DMS79 treated with DMSO at 0.1 percent for 48 hours (cell line): Measurements from ENCODE around the gene CHRM2.

Source experiments
- DNase-seq: peaks from one replicate; lab custom pipeline; 2025; lab: John Stamatoyannopoulos, UW

CHRM2 gene

DNA sequence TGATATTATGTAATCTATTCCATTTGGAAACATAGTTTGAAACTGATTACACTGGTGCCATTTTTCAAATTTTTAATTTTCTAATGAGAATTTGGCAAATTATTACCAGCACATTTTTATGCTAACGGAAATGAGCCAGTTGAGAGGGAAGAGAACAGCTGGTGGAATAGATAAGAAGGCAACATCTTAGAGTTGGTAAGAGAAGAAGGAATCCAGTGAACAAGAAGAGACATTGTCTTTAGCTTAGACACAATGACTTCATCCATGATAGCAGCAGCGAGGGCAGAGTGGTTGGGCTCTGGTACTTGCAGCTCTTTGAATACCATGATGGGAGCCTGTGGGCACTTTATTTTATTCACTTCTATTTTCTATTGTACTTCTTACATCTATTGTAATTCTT is 89.6 kb downstream of the CHRM2 start:
- DNase-seq: no peak

GRCh38 chr7:136964347-136964746 is 95.9 kb downstream of the CHRM2 start:
- DNase-seq: no peak

GRCh38 chr7:136966825-136967224 is 98.4 kb downstream of the CHRM2 start:
- no peak for DNase-seq

DNA sequence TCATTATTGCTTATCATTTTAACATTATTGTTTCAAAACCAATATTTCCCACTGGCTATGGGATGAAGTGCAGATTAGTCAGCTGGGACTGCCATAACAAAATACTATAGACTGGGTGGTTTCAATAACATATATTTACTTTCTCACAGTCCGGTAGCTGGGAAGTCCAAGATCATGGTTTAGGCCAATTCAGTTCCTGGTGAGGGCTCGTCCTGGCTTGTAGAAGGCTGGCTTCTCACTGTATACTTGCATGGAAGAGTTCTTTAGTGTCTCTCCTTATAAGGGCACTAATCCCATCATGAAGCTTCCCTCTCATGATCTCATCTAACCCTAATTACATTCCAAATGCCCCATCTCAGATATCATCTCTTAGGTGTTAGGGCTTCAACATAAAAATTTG is 101.3 kb downstream of the CHRM2 start:
- no peak for DNase-seq

DNA sequence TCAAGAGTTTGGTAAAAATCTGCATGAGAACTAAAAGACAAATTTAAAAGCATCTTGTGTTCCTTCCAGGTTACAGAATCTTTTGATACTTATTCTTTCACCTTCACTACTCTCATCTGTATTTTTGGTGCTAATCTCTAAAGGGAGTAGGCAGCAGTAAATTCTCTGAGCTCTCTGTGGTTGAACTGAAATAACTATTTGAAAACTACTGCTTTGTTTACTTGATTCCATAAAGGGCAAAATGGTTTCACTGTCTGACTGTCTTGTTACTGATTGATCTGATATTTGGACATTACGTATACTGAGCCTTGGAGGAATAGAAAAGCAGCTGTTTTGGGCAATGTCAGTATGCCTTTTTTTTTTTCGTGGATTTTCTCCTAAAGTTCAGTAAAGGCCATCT is 103.3 kb downstream of the CHRM2 start:
- DNase-seq: no peak

- DNase-seq: no peak
These were observed 108.2 kb downstream of the CHRM2 start for GRCh38 chr7:136976504-136977251.

DNA sequence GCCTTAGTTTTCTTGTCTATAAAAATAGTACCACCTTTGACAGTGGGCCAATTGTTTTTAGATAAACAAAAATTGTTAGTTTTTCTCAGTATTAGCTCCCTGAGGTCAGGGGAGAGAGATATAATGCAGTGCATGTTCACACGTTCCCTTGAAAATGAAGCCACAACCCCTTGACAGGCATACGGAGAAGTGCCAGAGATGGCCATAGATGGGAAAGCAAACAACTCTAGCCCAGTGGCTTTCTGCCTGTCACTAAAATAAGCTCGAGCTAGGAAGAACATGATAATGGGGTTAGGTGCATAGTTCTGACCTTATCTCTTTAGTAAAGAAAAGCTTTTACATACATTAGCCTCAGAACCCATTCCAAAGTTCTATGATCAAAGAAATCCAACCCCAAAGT is 124.9 kb downstream of the CHRM2 start:
- no peak for DNase-seq

- DNase-seq: no peak
These were observed 129.3 kb downstream of the CHRM2 start for GRCh38 chr7:136997735-136998134.

DNA sequence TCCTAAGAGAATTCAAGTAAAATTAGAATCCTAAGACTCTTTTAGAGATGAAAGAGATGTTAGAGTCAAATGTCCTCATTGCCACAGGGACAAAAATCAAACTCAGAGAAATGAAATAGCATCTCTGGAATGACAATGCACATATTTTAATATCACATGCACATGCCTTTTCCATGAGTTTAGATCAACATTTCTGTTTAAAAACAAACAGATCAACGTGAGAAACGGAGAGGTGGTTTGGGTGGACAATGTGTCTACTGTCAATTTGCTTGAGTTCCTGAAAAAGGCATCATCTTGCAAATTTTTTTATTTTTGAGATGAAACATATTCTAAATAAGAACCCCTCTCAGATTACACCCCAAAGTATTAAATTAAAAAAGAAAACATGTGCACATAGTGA is 130.0 kb downstream of the CHRM2 start:
- no peak for DNase-seq

- DNase-seq: no peak
These were observed 132.2 kb downstream of the CHRM2 start for GRCh38 chr7:137000621-137001020.

DNA sequence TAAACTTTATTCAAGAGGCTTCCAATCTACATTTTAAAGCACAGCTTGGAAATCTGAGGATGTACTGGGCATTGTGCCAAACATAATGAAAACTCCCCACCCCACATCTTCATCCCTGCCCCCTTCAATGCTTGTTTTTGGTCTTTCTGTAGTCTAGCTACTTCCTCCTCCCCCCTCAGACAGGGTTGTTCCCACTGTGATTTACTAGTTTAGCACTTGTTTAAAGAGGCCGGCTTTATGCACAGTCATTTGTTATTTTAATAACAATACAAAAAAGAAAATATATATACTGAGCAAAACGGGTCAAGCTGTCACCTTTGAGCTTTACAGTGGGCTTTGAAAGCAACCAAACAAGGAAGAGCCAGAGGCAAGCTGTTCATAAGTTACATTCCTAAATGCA is 132.6 kb downstream of the CHRM2 start:
- no peak for DNase-seq

DNA sequence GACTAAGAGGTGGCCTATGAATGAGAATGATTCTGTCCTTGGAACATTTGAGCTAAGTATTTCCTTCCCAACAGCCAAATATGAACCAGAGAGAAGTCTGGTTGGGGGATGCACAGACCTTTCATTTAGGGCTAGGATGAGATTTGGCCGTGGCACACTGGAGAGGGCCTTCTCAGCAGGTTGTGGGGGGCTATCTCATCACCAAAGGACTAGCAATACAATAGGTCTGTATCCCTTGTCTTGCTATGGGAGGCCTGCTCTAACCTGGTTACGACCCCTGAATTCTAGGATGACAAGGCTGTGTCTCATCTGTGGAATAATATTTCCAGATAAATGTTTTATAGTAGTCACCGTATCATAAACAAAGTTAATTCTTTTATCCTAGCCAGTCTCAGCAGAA is 133.0 kb downstream of the CHRM2 start:
- DNase-seq: no peak

DNA sequence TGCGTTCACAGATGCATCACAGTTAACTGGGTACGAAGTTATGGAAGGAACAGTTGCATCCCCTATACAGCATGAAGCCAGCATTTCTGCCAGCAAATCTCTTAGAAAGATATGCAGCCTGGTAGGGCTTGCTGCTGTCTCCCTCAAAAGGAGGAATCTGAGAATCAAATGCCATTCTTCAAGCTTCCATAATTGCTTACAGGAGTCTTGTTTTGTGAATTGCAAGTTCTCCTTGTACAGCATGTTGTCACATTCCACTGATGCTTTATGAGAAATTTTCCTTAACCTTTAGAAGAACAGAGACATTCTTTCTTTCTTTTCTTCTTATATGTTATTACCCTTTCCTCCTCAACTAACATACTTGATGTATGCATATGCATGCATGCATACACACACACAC is 134.6 kb downstream of the CHRM2 start:
- no peak for DNase-seq

- no peak for DNase-seq
These were observed 135.1 kb downstream of the CHRM2 start for GRCh38 chr7:137003566-137003965.

GRCh38 chr7:137005873-137006272 is 137.4 kb downstream of the CHRM2 start:
- no peak for DNase-seq

DNA sequence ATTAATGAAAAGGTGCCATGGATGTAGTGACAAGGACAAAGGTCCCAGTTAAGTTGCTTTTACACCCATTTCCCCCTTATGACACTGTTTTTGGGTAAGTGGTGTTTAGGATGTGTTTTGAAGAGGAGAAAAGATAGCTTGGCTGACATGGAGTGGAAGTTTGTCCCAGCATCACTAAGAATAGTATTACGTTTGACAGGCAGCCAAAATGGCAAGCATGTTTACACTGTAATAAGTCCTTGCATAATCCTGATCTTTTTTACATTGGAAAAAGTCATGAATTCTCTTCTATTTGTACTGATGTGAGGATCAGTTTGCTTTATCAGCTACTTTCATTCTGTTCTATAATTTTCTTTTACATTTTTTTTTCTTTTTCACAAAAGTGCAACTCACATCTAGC is 137.8 kb downstream of the CHRM2 start:
- no peak for DNase-seq

DNA sequence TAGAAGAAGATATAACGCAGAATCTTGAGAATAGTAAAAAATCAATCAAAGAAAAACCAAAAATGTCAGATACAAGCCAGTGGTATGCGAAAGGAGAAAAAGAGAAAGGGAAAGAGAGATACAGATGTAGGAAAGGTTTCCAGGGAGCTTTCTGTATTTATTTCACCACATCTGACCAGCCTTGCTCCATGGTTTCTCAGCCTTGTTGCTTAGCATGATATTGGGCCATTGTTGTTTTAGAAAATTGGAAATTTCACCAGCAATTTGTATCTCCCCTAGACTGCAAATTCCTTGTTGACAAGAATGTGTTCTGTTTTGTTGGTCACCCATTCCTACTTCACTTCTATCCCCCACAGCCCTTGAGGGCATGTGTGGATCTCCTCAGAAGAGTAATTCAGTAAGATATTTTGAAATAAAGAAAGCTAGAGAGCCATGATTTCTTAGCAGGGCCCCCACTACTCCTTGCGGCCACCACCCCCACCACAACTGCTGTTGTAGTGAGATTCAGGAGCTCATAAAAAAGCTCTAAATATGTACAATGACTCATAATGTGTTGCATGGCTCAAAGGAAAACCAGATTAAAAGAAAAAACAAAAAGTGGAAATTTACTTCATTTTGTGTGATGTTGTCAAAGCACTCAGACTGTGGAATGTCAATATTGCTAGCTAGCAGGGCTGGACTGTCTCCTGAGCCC is 138.7 kb downstream of the CHRM2 start:
- no peak for DNase-seq

- no peak for DNase-seq
These were observed 141.0 kb downstream of the CHRM2 start for GRCh38 chr7:137009404-137009803.

DNA sequence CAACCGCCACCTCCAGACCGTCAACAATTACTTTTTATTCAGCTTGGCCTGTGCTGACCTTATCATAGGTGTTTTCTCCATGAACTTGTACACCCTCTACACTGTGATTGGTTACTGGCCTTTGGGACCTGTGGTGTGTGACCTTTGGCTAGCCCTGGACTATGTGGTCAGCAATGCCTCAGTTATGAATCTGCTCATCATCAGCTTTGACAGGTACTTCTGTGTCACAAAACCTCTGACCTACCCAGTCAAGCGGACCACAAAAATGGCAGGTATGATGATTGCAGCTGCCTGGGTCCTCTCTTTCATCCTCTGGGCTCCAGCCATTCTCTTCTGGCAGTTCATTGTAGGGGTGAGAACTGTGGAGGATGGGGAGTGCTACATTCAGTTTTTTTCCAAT is 146.6 kb downstream of the CHRM2 start:
- no peak for DNase-seq

GRCh38 chr7:137017221-137017620 is 148.8 kb downstream of the CHRM2 start:
- DNase-seq: no peak

DNA sequence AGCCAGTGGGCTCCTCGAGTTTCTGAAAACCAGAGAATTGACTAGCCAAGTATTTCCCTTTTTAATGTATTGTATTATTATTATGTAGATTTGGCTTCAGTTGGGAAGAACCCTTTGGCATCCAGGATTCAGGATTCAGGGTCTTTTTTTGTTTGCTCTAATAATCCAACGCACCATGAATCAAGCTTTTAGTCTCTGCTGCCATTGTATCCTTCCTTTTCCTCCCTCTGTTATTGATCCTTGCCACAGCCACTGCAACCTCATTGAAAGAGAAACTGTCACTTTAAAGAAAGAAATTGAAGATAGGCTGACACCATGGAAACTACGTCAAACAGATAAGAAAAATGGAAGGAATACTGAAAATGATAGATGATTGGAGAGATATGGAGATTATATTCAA is 150.0 kb downstream of the CHRM2 start:
- no peak for DNase-seq

DNA sequence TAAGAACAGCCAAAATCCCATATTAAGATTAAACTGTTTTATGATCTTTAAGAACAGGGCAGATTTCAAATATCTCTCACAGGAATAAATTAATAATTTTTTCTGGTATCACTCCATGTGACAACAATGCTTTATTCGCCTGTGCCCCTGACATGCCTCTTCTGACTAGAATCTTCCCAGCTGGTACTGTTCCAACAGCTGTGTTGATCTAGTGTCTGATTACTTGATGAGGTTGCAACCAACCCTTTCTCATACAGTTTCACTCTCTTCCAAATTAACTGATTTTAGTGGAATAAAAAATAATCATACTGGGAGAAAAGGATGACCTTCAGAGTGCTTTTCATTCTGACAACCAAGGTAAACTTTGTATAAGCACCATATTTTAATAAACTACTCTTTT is 151.9 kb downstream of the CHRM2 start:
- DNase-seq: no peak

DNA sequence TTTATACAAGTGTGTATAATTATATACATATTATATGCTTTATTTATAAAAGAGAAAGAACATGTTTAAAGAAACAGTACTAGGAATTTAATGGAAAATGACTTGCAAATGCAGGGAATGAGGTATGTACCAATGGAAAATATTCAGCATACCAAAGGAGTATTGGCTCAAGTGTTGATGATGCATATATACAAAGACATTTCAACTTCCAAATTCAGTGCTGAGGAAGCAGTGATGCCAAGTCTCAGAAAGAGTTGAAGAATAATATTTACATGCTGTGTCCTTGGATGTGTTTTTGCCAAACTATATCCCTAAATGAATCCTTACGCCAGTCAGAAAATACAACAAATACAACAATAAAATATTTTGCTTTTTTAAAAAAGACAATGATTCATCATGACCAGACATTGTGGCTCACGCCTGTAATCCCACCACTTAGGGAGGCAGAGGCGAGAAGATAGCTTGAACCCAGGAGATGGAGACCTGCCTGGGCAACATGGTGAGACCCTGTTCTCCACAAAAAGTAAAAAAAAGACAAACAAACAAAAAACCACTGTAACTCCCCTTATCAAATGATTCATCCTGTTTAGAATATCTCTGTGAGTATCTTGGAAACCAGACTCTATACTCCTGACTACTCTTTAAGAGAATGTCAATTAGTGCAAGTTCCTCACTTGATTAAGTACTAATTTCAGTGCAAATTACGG is 157.2 kb downstream of the CHRM2 start:
- DNase-seq: no peak
